Vagina (tissue), 2 donors: ENCODE results near the gene UNKL.

Experiments used
- CTCF ChIP-seq, 3 experiments: fragments of 450-650 bp in 2 of 3; fragments of 200-600 bp in 1 of 3; sonication (generic) in 1 of 3; IDR thresholded peaks; one replicate each; pipeline ENCODE4 v1.5.1; 2017 to 2019; ENCODE audit warnings: antibody characterized with exemption in 3 of 3, mild to moderate bottlenecking in 2 of 3, moderate library complexity in 2 of 3
- POLR2A ChIP-seq, 2 donors: fragments of 450-650 bp; IDR thresholded peaks; one replicate each; pipeline ENCODE4 v1.6.1; 2017; ENCODE audit warnings: antibody characterized with exemption in 2 of 2, mild to moderate bottlenecking in 2 of 2, moderate library complexity in 2 of 2

GRCh38 chr16:1447965-1448364, 33.5 kb upstream of the UNKL start:
- no peak for TF ChIP-seq CTCF (IDR thresholded peaks at IDR 0.05)
- TF ChIP-seq POLR2A (IDR thresholded peaks at IDR 0.05): no peak
